Fibroblast of gingiva (primary cell): ENCODE measurements around the gene NRN1.
"Not testable (repeated sequence)": the region's sequence is repeated elsewhere in the genome, so short reads cannot be mapped to it uniquely, and the experiment has no call there.

Source experiments
- DNase-seq: peaks from one replicate; pipeline ENCODE4 v3.0.0-alpha.2; 2011; ENCODE audit warnings: low read depth

The NRN1 gene

GRCh38 chr6:5981126-5982026, 25.3 kb downstream of the NRN1 start:
- no peak for DNase-seq

DNA sequence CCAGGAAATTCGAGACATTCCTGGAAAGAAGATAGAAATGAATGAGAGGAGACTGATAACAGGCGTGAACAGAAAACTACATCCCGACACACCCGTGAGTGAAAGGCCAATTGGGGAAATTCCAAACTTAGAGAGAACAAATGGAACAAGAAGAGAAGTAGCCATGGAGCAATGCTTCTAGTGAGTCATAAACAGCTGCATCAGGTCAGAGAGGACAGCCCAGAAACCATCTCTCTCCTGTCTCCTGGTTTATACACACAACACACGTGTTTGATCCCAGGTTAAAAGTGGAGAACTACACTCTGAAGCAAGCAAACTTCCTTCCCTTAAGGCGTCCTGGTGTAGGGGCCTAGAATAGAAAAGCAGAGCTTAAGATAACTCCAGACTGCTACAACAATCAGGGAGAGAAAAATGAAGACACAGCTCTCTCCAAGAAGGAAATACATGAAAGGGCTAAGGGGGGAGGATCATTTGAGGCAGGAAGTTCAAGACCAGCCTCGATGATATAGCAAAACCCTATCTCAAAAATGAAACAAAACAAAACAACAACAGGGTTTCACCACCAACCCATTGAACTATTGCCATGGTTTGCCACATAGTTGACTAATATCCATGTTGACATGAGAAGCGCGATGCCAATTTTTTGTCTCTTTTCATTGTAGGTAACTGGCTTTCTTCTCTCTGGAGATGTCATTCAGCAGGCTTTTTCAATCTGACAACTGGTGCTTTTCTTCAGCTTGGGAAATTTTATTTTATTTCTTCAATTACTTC, 26.9 kb downstream of the NRN1 start:
- DNase-seq: no peak

- DNase-seq: no peak
These were observed 29.9 kb downstream of the NRN1 start for GRCh38 chr6:5976811-5977210.

- peak; percentile 14 for DNase-seq
These were observed 37.6 kb downstream of the NRN1 start for GRCh38 chr6:5968817-5969734.

GRCh38 chr6:5968036-5968435, 38.7 kb downstream of the NRN1 start:
- DNase-seq: not testable (repeated sequence)

DNA sequence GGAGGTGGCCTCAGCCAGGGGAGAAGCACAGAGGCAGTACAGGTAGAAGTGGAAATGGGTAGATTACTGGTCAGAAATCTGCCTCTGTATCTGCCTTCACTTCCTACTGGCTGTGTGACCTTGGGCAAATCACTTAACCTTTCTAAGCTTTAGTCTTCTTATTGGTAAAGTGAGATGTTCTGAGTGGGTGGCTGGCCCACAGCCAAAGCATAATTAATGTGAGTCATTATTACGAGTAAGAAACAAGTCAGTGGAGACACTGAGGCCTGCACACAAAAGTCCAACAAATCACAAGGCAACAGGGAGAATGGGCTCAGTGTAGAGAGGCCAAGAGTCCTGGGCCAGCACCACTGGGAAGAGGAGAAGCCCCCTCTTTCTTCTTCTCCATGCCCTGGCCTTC, 39.1 kb downstream of the NRN1 start:
- no peak for DNase-seq

DNA sequence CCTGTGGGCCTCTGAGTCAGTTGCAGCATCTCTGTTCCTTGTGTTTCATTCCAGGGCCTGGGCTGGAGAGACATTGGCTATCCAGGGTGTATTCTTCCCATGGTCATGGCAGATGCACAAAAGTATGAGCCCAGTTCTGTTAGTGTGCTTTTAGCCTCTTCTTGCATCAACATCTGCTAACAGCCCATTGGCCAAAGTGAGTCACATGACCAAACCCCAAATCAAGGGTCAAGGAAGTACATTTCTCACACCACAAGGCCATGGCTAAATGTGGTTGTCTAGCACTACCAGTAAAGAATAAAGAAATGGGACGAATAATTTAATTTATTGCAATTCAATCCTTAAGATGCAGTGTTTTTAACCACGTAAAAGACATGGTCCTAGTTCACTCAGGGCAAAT, 43.9 kb downstream of the NRN1 start:
- no peak for DNase-seq

GRCh38 chr6:5961836-5962235, 44.9 kb downstream of the NRN1 start:
- no peak for DNase-seq

- DNase-seq: no peak
These were observed 46.3 kb downstream of the NRN1 start for GRCh38 chr6:5960456-5960855.

DNA sequence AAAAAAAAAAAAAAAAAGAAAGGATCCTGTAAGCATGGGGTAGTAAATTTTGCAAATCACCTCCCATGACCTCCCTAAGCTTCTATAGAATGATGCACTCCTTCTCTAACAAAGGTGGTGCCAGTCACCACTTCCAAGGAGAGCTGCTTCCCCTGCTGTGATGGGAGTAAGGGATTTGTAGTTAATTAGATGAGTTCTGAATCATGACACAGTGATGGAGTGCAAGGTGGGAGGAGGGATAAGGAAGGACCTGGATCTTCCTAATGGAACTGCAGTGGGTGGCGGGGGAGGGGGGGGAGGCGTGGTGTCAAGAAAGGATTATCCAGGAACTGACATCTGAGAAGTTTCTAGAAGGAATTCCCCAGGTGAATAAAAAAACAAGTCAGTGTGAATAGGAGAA, 47.8 kb downstream of the NRN1 start:
- DNase-seq: no peak

DNA sequence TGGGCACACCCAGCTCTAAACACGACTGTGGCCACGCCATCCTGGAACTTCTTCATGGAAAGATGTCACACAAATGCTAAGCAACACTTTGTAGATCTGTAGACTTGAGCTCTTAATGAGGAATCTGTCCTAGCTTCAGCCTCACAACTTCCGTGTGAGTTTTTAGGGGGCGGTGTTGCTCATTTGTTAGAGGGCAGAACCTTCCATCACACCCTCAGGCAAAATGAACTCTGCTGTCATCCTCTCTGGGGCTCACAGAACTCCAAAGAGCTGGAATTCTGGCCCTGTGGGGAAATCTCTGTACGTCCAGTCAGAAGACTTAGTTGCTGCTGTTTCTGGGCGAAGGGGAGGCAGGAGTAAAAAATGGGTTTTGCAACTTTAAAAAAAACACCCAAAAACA, 49.8 kb downstream of the NRN1 start:
- DNase-seq: no peak

GRCh38 chr6:5950361-5950785, 56.4 kb downstream of the NRN1 start:
- no peak for DNase-seq
